ENCODE data around the gene SPC25. TPM values are rescaled to one million over a fixed set of nuclear protein-coding genes. Genes with fewer than 3 reads are reported as not detected.

The SPC25 gene
- total RNA-seq, 1 donor from 2014 or later = not detected

GRCh38 chr2:168930242-168930641 lies 40.0 kb upstream of the SPC25 start:
- DNase-seq (ENCODE audit: low spot score in 2 of 2) = no peak
- Histone ChIP-seq H3K27me3 (no peaks in the 10 kb centered on the region), H3K36me3 (no peaks in the 10 kb centered on the region), H3K27ac (no peak overlapping the region), H3K4me3 (no peak overlapping the region), H3K4me1 (no peaks in the 10 kb centered on the region), H3K9me3 (no peaks in the 10 kb centered on the region)
- TF ChIP-seq CTCF (IDR thresholded peaks at IDR 0.05) = no peak
- intact Hi-C loops (cut with DNase I) = no loop called here

GRCh38 chr2:168929031-168929430 lies 38.8 kb upstream of the SPC25 start:
- no peak for TF ChIP-seq CTCF (IDR thresholded peaks at IDR 0.05)
- intact Hi-C loops (cut with DNase I) = no loop called here
- Histone ChIP-seq H3K36me3 (no peaks in the 10 kb centered on the region), H3K27me3 (no peaks in the 10 kb centered on the region), H3K4me1 (no peaks in the 10 kb centered on the region), H3K4me3 (no peak overlapping the region), H3K9me3 (no peaks in the 10 kb centered on the region), H3K27ac (no peak overlapping the region)
- DNase-seq (ENCODE audit: low spot score in 2 of 2) = no peak

GRCh38 chr2:168928113-168928831 lies 38.0 kb upstream of the SPC25 start:
- intact Hi-C loops (cut with DNase I) = no loop called here
- H3K9me3 ChIP-seq = no peaks in the 10 kb centered on the region
- no peaks in the 10 kb centered on the region for H3K27me3 ChIP-seq
- H3K27ac ChIP-seq = no peak overlapping the region
- no peaks in the 10 kb centered on the region for H3K4me1 ChIP-seq
- H3K4me3 ChIP-seq = no peak overlapping the region
- DNase-seq (ENCODE audit: low spot score in 2 of 2) = no peak
- no peaks in the 10 kb centered on the region for H3K36me3 ChIP-seq
- no peak for TF ChIP-seq CTCF (IDR thresholded peaks at IDR 0.05)

- Histone ChIP-seq H3K36me3 (no peaks in the 10 kb centered on the region), H3K4me3 (no peak overlapping the region), H3K9me3 (no peaks in the 10 kb centered on the region), H3K27ac (no peak overlapping the region), H3K27me3 (no peaks in the 10 kb centered on the region), H3K4me1 (no peaks in the 10 kb centered on the region)
- no peak for TF ChIP-seq CTCF (IDR thresholded peaks at IDR 0.05)
- intact Hi-C loops (cut with DNase I) = no loop called here
- DNase-seq (ENCODE audit: low spot score in 2 of 2) = no peak
These were observed 36.6 kb upstream of the SPC25 start for GRCh38 chr2:168926621-168927386.

GRCh38 chr2:168920504-168921157 lies 30.4 kb upstream of the SPC25 start:
- H3K27ac ChIP-seq = no peak overlapping the region
- intact Hi-C loops (cut with DNase I) = no loop called here
- no peaks in the 10 kb centered on the region for H3K27me3 ChIP-seq
- TF ChIP-seq CTCF (IDR thresholded peaks at IDR 0.05) = peak; percentile 22 to 33 (median 28)
- no peaks in the 10 kb centered on the region for H3K4me1 ChIP-seq
- H3K4me3 ChIP-seq = no peak overlapping the region
- H3K36me3 ChIP-seq = no peaks in the 10 kb centered on the region
- H3K9me3 ChIP-seq = no peaks in the 10 kb centered on the region
- no peak for DNase-seq (ENCODE audit: low spot score in 2 of 2)
